Stomach (tissue), 9 donors: ENCODE measurements around the gene SACM1L. TPM values are rescaled to one million over a fixed set of nuclear protein-coding genes. Genes with fewer than 3 reads are reported as not detected.
A peak's percentile ranks its signal among the peaks of the same experiment; 100 is the strongest.

Experiments used
- DNase-seq, 2 donors: peaks; one replicate each; pipeline versions ENCODE4 v3.0.0 to v3.0.0-alpha.2; 2013 to 2019
- H3K27ac ChIP-seq, 5 donors: fragments of 200-600 bp in 4 of 5; sonication (generic) in 4 of 5; one replicate each; pipeline ENCODE4 v1.5.1; 2013 to 2019; ENCODE audit warnings: mild to moderate bottlenecking in 1 of 5, moderate library complexity in 1 of 5
- H3K27me3 ChIP-seq, 3 donors: fragments of 200-600 bp; sonication (generic); one replicate each; pipeline ENCODE4 v1.5.1; 2017 to 2019; ENCODE audit warnings: mixed run types in 1 of 3
- H3K36me3 ChIP-seq, 4 donors: fragments of 200-600 bp; sonication (generic); 1 replicate in 3 of 4; 2 replicates in 1 of 4; pipeline ENCODE4 v1.5.1; 2016 to 2019
- H3K4me1 ChIP-seq, 4 donors: fragments of 200-600 bp; sonication (generic); one replicate each; pipeline ENCODE4 v1.5.1; 2016 to 2019
- H3K4me3 ChIP-seq, 4 donors: fragments of 200-600 bp; sonication (generic) in 3 of 4; one replicate each; pipeline ENCODE4 v1.5.1; 2016 to 2019; ENCODE audit warnings: mild to moderate bottlenecking in 1 of 4
- H3K9me3 ChIP-seq, 4 donors: fragments of 200-600 bp; sonication (generic); one replicate each; pipeline ENCODE4 v1.5.1; 2016 to 2019
- EP300 ChIP-seq: sonication (generic); formaldehyde crosslinking; IDR thresholded peaks from one replicate; pipeline ENCODE4 v1.6.1; 2017; ENCODE audit warnings: antibody characterized with exemption
- POLR2A ChIP-seq, 4 donors: fragments of 450-650 bp; IDR thresholded peaks; one replicate each; pipeline ENCODE4 v1.6.1; 2016; ENCODE audit warnings: antibody characterized with exemption in 4 of 4, control low read depth in 2 of 4, mild to moderate bottlenecking in 1 of 4, moderate library complexity in 1 of 4
- POLR2AphosphoS5 ChIP-seq, 3 donors: sonication (generic); formaldehyde crosslinking; IDR thresholded peaks; one replicate each; pipeline ENCODE4 v1.6.1; 2016; ENCODE audit warnings: antibody characterized with exemption in 3 of 3
- WGBS, 5 donors: extraction: QIAGEN DNeasy Blood & Tissue Kit in 3 of 5; methylation state at CpG; one replicate each; pipeline versions ENCODE4 v1.1.5 to v1.1.7; 2013 to 2018; 5-methylcytosine and 5-hydroxymethylcytosine counted together
- intact Hi-C: fragments of 100-400 bp; cut with DNase I; formaldehyde crosslinking; loops from one replicate; pipeline ENCODE4 v1.15.1; 2023; ENCODE audit warnings: low total_unique reads
- polyA plus RNA-seq, 3 donors: library from polyadenylated mRNA; stranded (reverse); fragments of 200-250 nt; gene quantifications; one replicate each; pipeline ENCODE4 v1.2.3, GENCODE V29; 2013
- total RNA-seq, 5 donors: library from RNA; depleted of rRNA; stranded (reverse); fragments of >200 nt; gene quantifications; one replicate each; pipeline versions ENCODE4 v1.1.0 to v1.2.3, GENCODE V29; 2014 to 2016
- TF ChIP-seq, protein P1 (sequence below), 7 experiments: fragments of 450-650 bp in 4 of 7; fragments of 200-600 bp in 3 of 7; sonication (generic) in 3 of 7; IDR thresholded peaks; one replicate each; pipeline ENCODE4 v1.5.1; 2016 to 2019; ENCODE audit warnings: antibody characterized with exemption in 7 of 7, control low read depth in 2 of 7, mild to moderate bottlenecking in 1 of 7
- donor health status: healthy with polysubstance abuse.
- donor health status: Bipolar disorder and iron deficiency.
- donor health status: healthy.

The SACM1L gene
- total and polyA plus RNA-seq, 8 donors: 9.8 to 118 (median 30.8) TPM

DNA sequence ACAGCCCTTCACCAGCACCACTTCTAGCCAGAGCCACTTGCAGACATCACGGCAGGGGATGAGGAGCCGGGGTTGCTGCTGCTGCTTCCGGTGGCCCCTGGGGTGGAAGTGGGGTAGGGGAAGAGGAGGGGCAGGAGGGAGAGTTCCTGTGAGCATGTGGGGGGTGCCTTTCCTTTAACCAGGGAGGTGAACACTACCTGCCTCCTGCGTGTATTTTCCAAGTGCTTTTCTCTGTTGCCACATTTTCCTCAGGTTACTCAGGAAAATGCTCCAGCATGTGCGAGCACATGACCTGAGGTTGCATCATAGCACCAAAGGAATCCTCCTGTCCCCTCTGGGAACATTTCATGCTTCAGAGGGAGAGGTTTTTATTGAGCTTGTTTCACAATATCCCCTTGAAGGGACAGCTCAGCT, 12.2 kb upstream of the SACM1L start:
- Histone ChIP-seq H3K27me3 (no peaks in the 10 kb centered on the region), H3K9me3 (no peaks in the 10 kb centered on the region), H3K36me3 (peaks cover 50 to 90% (median 82%) of the 10 kb centered on the region in 4 donors), H3K4me1 (peaks cover 0 to 19% (median 7%) of the 10 kb centered on the region in 4 donors), H3K27ac (peak overlapping the region in 3 of 5 donors; percentile 49 to 65 (median 62)), H3K4me3 (no peak overlapping the region)
- DNase-seq: peak in 1 of 2 donors; percentile 48
- intact Hi-C loops: no loop called here
- no peak for TF ChIP-seq POLR2A (IDR thresholded peaks at IDR 0.05)
- TF ChIP-seq EP300: no peak
- TF ChIP-seq, protein P1, sequence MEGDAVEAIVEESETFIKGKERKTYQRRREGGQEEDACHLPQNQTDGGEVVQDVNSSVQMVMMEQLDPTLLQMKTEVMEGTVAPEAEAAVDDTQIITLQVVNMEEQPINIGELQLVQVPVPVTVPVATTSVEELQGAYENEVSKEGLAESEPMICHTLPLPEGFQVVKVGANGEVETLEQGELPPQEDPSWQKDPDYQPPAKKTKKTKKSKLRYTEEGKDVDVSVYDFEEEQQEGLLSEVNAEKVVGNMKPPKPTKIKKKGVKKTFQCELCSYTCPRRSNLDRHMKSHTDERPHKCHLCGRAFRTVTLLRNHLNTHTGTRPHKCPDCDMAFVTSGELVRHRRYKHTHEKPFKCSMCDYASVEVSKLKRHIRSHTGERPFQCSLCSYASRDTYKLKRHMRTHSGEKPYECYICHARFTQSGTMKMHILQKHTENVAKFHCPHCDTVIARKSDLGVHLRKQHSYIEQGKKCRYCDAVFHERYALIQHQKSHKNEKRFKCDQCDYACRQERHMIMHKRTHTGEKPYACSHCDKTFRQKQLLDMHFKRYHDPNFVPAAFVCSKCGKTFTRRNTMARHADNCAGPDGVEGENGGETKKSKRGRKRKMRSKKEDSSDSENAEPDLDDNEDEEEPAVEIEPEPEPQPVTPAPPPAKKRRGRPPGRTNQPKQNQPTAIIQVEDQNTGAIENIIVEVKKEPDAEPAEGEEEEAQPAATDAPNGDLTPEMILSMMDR (IDR thresholded peaks at IDR 0.05): no peak
- no peak for TF ChIP-seq POLR2AphosphoS5 (IDR thresholded peaks at IDR 0.05)
- WGBS, 5 donors: 49 to 75% (median 56%) methylated on average over 5 of the region's 5 CpGs

- 89 to 92% (median 91%) methylated on average over 10 of the region's 10 CpGs for WGBS, 5 donors
- TF ChIP-seq, protein P1 (IDR thresholded peaks at IDR 0.05): no peak
- TF ChIP-seq POLR2A (IDR thresholded peaks at IDR 0.05): no peak
- TF ChIP-seq EP300: no peak
- H3K27me3 ChIP-seq: no peaks in the 10 kb centered on the region
- H3K27ac ChIP-seq: peak overlapping the region in 1 of 5 donors; percentile 49
- peaks cover 0 to 3% (median under 1%) of the 10 kb centered on the region in 4 donors for H3K9me3 ChIP-seq
- DNase-seq: no peak
- H3K4me3 ChIP-seq: no peak overlapping the region
- intact Hi-C loops: no loop called here
- peaks cover 46 to 89% (median 74%) of the 10 kb centered on the region in 4 donors for H3K36me3 ChIP-seq
- H3K4me1 ChIP-seq: peaks cover 0 to 16% (median 7%) of the 10 kb centered on the region in 4 donors
Observed at GRCh38 chr3:45677841-45678240, 11.4 kb upstream of the SACM1L start.

- no peaks in the 10 kb centered on the region for H3K27me3 ChIP-seq
- peaks cover 0 to 16% (median 7%) of the 10 kb centered on the region in 4 donors for H3K4me1 ChIP-seq
- no peak for DNase-seq
- TF ChIP-seq, protein P1 (IDR thresholded peaks at IDR 0.05): no peak
- TF ChIP-seq EP300 (no peak), POLR2AphosphoS5 (IDR thresholded peaks at IDR 0.05) (no peak), POLR2A (IDR thresholded peaks at IDR 0.05) (no peak)
- 81 to 93% (median 85%) methylated on average over 8 of the region's 8 CpGs for WGBS, 5 donors
- peaks cover 0 to 5% (median 1%) of the 10 kb centered on the region in 4 donors for H3K9me3 ChIP-seq
- intact Hi-C loops: no loop called here
- peaks cover 27 to 73% (median 54%) of the 10 kb centered on the region in 4 donors for H3K36me3 ChIP-seq
- no peak overlapping the region for H3K27ac ChIP-seq
- no peak overlapping the region for H3K4me3 ChIP-seq
Observed at GRCh38 chr3:45679805-45680204, 9.4 kb upstream of the SACM1L start.

- peaks cover 23 to 62% (median 42%) of the 10 kb centered on the region in 4 donors for H3K36me3 ChIP-seq
- peaks cover 0 to 14% (median 7%) of the 10 kb centered on the region in 4 donors for H3K4me1 ChIP-seq
- DNase-seq: no peak
- H3K4me3 ChIP-seq: no peak overlapping the region
- no peaks in the 10 kb centered on the region for H3K27me3 ChIP-seq
- H3K27ac ChIP-seq: no peak overlapping the region
- H3K9me3 ChIP-seq: peaks cover 0 to 5% (median 1%) of the 10 kb centered on the region in 4 donors
- intact Hi-C loops: no loop called here
- 85 to 96% (median 90%) methylated on average over 1 of the region's 1 CpG for WGBS, 5 donors
- TF ChIP-seq EP300 (no peak), POLR2A (IDR thresholded peaks at IDR 0.05) (no peak), POLR2AphosphoS5 (IDR thresholded peaks at IDR 0.05) (no peak)
- TF ChIP-seq, protein P1 (IDR thresholded peaks at IDR 0.05): no peak
Observed at GRCh38 chr3:45681221-45681620, 8.0 kb upstream of the SACM1L start.
